H1 (cell line): ENCODE results near the gene KCNIP3.
"Not testable (repeated sequence)": the region's sequence is repeated elsewhere in the genome, so short reads cannot be mapped to it uniquely, and the experiment has no call there.

ENCODE experiments used
- CBX8 ChIP-seq: fragments of 300-800, 300-1000 bp; sonication (generic); IDR thresholded peaks from 2 replicates; pipeline ENCODE4 v1.7.1; 2016; ENCODE audit warnings: low read depth, low read length, borderline replicate concordance
- EP300 ChIP-seq, 2 experiments: IDR thresholded peaks; 1 replicate in 1 of 2; 2 replicates in 1 of 2; pipeline ENCODE4 v1.6.1; 2011 to 2012; ENCODE audit warnings: low read depth in 2 of 2, low read length in 2 of 2, mild to moderate bottlenecking in 2 of 2, borderline replicate concordance in 1 of 2, inconsistent platforms in 1 of 2, moderate library complexity in 1 of 2
- GTF2F1 ChIP-seq: IDR thresholded peaks from 2 replicates; pipeline ENCODE4 v1.6.1; 2012; ENCODE audit warnings: low read depth, low read length, improper control_type of control experiment, borderline replicate concordance
- POLR2A ChIP-seq, 2 experiments: IDR thresholded peaks; 1 replicate in 1 of 2; 2 replicates in 1 of 2; pipeline ENCODE4 v1.6.1; 2011; ENCODE audit warnings: low read depth in 2 of 2, low read length in 2 of 2, mild to moderate bottlenecking in 2 of 2; ENCODE audit errors: control extremely low read depth in 1 of 2
- POLR2AphosphoS5 ChIP-seq: IDR thresholded peaks from 2 replicates; pipeline ENCODE4 v1.6.1; 2011; ENCODE audit warnings: low read depth, low read length
- RBBP5 ChIP-seq: IDR thresholded peaks from 2 replicates; pipeline ENCODE4 v1.7.1; 2012; ENCODE audit warnings: low read depth, mild to moderate bottlenecking, inconsistent platforms, low read length, moderate library complexity, borderline replicate concordance
- SIN3A ChIP-seq, 2 experiments: IDR thresholded peaks in 1 of 2; conservative IDR thresholded peaks in 1 of 2; 2 replicates each; pipeline ENCODE4 v1.6.1; 2011 to 2012; ENCODE audit warnings: low read length in 2 of 2, improper control_type of control experiment in 1 of 2, low read depth in 1 of 2, mild to moderate bottlenecking in 1 of 2
- TAF7 ChIP-seq: optimal IDR thresholded peaks from 2 replicates; pipeline ENCODE3; 2011; ENCODE audit warnings: low read depth, mild to moderate bottlenecking, inconsistent platforms, low read length, moderate library complexity, borderline replicate concordance
- ZNF274 ChIP-seq: IDR thresholded peaks from 2 replicates; pipeline ENCODE4 v1.7.0; 2012; ENCODE audit warnings: low read length, borderline replicate concordance; ENCODE audit errors: extremely low read depth
- TF ChIP-seq, protein P1 (sequence below), 3 experiments: IDR thresholded peaks; 1 replicate in 2 of 3; 2 replicates in 1 of 3; pipeline versions ENCODE4 v1.5.1 to v1.6.1; 2011; ENCODE audit warnings: low read length in 3 of 3, mild to moderate bottlenecking in 3 of 3, inconsistent platforms in 2 of 3, low read depth in 1 of 3, moderate library complexity in 1 of 3; ENCODE audit not compliant: insufficient read depth in 1 of 3; ENCODE audit errors: control extremely low read depth in 1 of 3
- TF ChIP-seq, protein P2 (sequence below): fragments of 300-600 bp; sonication (generic); IDR thresholded peaks from 2 replicates; pipeline ENCODE4 v1.7.1; 2012; ENCODE audit warnings: low read length, moderate library complexity, mild to moderate bottlenecking, inconsistent platforms; ENCODE audit not compliant: insufficient replicate concordance
- TF ChIP-seq, protein P3 (sequence below): IDR thresholded peaks from 2 replicates; pipeline ENCODE4 v1.6.1; 2012; ENCODE audit warnings: inconsistent platforms

DNA sequence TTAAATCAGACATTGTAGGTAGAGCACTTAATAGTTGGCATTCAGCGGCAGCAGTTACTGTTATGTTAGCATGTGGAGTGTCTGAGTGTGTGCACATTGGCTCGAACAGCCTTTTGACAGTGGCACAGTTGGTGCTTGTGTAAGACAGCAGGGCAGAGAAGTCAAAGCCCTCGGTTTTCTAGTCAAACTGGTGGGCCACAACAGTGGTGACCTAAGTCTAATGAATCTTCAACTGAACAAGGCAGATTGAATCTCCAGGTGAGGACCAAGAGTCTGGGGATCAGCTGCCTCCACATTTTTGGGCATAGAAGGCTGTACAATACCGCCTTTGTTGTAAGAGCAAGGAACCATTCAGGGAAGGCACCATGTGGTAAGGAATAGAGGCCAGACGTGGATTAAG is 106.7 kb downstream of the KCNIP3 start:
- not testable (repeated sequence) for TF ChIP-seq POLR2AphosphoS5; CBX8; SIN3A (conservative IDR thresholded peaks at IDR 0.05 in 1 of 2, IDR thresholded peaks at IDR 0.05 in 1 of 2; ENCODE audit: low read depth in 1 of 2, low read length in 2 of 2); GTF2F1; EP300 (IDR thresholded peaks at IDR 0.05; ENCODE audit: borderline replicate concordance in 1 of 2, low read depth in 2 of 2, low read length in 2 of 2); RBBP5; POLR2A (IDR thresholded peaks at IDR 0.05; ENCODE audit: control extremely low read depth in 1 of 2, low read depth in 2 of 2, low read length in 2 of 2); TAF7; ZNF274
- TF ChIP-seq, protein P1, sequence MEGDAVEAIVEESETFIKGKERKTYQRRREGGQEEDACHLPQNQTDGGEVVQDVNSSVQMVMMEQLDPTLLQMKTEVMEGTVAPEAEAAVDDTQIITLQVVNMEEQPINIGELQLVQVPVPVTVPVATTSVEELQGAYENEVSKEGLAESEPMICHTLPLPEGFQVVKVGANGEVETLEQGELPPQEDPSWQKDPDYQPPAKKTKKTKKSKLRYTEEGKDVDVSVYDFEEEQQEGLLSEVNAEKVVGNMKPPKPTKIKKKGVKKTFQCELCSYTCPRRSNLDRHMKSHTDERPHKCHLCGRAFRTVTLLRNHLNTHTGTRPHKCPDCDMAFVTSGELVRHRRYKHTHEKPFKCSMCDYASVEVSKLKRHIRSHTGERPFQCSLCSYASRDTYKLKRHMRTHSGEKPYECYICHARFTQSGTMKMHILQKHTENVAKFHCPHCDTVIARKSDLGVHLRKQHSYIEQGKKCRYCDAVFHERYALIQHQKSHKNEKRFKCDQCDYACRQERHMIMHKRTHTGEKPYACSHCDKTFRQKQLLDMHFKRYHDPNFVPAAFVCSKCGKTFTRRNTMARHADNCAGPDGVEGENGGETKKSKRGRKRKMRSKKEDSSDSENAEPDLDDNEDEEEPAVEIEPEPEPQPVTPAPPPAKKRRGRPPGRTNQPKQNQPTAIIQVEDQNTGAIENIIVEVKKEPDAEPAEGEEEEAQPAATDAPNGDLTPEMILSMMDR (IDR thresholded peaks at IDR 0.05; ENCODE audit: control extremely low read depth in 1 of 3, insufficient read depth in 1 of 3, low read depth in 1 of 3, low read length in 3 of 3) = not testable (repeated sequence)
- TF ChIP-seq, protein P2, sequence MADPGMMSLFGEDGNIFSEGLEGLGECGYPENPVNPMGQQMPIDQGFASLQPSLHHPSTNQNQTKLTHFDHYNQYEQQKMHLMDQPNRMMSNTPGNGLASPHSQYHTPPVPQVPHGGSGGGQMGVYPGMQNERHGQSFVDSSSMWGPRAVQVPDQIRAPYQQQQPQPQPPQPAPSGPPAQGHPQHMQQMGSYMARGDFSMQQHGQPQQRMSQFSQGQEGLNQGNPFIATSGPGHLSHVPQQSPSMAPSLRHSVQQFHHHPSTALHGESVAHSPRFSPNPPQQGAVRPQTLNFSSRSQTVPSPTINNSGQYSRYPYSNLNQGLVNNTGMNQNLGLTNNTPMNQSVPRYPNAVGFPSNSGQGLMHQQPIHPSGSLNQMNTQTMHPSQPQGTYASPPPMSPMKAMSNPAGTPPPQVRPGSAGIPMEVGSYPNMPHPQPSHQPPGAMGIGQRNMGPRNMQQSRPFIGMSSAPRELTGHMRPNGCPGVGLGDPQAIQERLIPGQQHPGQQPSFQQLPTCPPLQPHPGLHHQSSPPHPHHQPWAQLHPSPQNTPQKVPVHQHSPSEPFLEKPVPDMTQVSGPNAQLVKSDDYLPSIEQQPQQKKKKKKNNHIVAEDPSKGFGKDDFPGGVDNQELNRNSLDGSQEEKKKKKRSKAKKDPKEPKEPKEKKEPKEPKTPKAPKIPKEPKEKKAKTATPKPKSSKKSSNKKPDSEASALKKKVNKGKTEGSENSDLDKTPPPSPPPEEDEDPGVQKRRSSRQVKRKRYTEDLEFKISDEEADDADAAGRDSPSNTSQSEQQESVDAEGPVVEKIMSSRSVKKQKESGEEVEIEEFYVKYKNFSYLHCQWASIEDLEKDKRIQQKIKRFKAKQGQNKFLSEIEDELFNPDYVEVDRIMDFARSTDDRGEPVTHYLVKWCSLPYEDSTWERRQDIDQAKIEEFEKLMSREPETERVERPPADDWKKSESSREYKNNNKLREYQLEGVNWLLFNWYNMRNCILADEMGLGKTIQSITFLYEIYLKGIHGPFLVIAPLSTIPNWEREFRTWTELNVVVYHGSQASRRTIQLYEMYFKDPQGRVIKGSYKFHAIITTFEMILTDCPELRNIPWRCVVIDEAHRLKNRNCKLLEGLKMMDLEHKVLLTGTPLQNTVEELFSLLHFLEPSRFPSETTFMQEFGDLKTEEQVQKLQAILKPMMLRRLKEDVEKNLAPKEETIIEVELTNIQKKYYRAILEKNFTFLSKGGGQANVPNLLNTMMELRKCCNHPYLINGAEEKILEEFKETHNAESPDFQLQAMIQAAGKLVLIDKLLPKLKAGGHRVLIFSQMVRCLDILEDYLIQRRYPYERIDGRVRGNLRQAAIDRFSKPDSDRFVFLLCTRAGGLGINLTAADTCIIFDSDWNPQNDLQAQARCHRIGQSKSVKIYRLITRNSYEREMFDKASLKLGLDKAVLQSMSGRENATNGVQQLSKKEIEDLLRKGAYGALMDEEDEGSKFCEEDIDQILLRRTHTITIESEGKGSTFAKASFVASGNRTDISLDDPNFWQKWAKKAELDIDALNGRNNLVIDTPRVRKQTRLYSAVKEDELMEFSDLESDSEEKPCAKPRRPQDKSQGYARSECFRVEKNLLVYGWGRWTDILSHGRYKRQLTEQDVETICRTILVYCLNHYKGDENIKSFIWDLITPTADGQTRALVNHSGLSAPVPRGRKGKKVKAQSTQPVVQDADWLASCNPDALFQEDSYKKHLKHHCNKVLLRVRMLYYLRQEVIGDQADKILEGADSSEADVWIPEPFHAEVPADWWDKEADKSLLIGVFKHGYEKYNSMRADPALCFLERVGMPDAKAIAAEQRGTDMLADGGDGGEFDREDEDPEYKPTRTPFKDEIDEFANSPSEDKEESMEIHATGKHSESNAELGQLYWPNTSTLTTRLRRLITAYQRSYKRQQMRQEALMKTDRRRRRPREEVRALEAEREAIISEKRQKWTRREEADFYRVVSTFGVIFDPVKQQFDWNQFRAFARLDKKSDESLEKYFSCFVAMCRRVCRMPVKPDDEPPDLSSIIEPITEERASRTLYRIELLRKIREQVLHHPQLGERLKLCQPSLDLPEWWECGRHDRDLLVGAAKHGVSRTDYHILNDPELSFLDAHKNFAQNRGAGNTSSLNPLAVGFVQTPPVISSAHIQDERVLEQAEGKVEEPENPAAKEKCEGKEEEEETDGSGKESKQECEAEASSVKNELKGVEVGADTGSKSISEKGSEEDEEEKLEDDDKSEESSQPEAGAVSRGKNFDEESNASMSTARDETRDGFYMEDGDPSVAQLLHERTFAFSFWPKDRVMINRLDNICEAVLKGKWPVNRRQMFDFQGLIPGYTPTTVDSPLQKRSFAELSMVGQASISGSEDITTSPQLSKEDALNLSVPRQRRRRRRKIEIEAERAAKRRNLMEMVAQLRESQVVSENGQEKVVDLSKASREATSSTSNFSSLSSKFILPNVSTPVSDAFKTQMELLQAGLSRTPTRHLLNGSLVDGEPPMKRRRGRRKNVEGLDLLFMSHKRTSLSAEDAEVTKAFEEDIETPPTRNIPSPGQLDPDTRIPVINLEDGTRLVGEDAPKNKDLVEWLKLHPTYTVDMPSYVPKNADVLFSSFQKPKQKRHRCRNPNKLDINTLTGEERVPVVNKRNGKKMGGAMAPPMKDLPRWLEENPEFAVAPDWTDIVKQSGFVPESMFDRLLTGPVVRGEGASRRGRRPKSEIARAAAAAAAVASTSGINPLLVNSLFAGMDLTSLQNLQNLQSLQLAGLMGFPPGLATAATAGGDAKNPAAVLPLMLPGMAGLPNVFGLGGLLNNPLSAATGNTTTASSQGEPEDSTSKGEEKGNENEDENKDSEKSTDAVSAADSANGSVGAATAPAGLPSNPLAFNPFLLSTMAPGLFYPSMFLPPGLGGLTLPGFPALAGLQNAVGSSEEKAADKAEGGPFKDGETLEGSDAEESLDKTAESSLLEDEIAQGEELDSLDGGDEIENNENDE = not testable (repeated sequence)
- TF ChIP-seq, protein P3, sequence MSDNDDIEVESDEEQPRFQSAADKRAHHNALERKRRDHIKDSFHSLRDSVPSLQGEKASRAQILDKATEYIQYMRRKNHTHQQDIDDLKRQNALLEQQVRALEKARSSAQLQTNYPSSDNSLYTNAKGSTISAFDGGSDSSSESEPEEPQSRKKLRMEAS = not testable (repeated sequence)
